ENCODE data around the gene FAF2.

GRCh38 chr5:176508603-176509002, 60.4 kb downstream of the FAF2 start:
- no peak for TF ChIP-seq EZH2 (IDR thresholded peaks at IDR 0.05; ENCODE audit: borderline replicate concordance, control insufficient read depth, low read depth, low read length)
- no peak for TF ChIP-seq MAX (IDR thresholded peaks at IDR 0.05; ENCODE audit: low read depth, low read length)
- no peak for TF ChIP-seq DPF2 (IDR thresholded peaks at IDR 0.05)
- no peak for TF ChIP-seq SREBF2 (IDR thresholded peaks at IDR 0.05; ENCODE audit: low read length)

All from GM12878 (cell line).